GM12878 (cell line): ENCODE data around the gene APBB1IP. TPM values are rescaled to one million over a fixed set of nuclear protein-coding genes. Genes with fewer than 3 reads are reported as not detected.

Source experiments
- ATAC-seq: fragments of 200-7000 bp; cut with Tn5 transposase; 3 replicates; pipeline ENCODE4 v1.9.1; 2020; ENCODE audit warnings: mild to moderate bottlenecking, moderate library complexity
- BruUV-seq: library from RNA; stranded (reverse); fragments of 400-500 nt; replicated peaks from 2 replicates; lab custom pipeline; 2021; lab: Mats Ljungman, UMichigan
- CTCF ChIA-PET: fragments of 300-600 bp; sonication (Branson Sonifier 250); formaldehyde crosslinking; extraction: SDS; loops from one replicate; lab custom pipeline; 2021; ENCODE audit warnings: inconsistent platforms; lab: Yijun Ruan, JAX
- POLR2A ChIA-PET: fragments of 350-600 bp; formaldehyde crosslinking; extraction: SDS; loops from one replicate; lab custom pipeline; 2021; ENCODE audit warnings: inconsistent platforms; lab: Charles Lee
- RAD21 ChIA-PET: fragments of 300-600 bp; sonication (Branson Sonifier 250); formaldehyde crosslinking; loops from one replicate; lab custom pipeline; 2023; ENCODE audit warnings: antibody characterized with exemption; ENCODE audit not compliant: unreplicated experiment; lab: Charles Lee
- SMC1A ChIA-PET: fragments of 300-600 bp; sonication (Branson Sonifier 250); formaldehyde crosslinking; loops from one replicate; lab custom pipeline; 2023; ENCODE audit not compliant: unreplicated experiment, uncharacterized antibody; lab: Charles Lee
- DNase-seq: peaks from one replicate; pipeline ENCODE4 v3.0.0-alpha.2; 2011; ENCODE audit warnings: low read depth, low spot score
- FAIRE-seq: peaks from 3 replicates; lab custom pipeline; 2011; peaks lifted over from hg19 to GRCh38; lab: Jason Lieb, UNC
- H2AFZ ChIP-seq: 2 replicates; pipeline ENCODE4 v1.6.0; 2011; ENCODE audit warnings: low read depth, low read length, control low read depth; ENCODE audit not compliant: control insufficient read depth
- H3K27ac ChIP-seq: 2 replicates; pipeline ENCODE4 v1.5.1; 2011; ENCODE audit warnings: control low read depth; ENCODE audit not compliant: control insufficient read depth, insufficient read depth
- H3K27me3 ChIP-seq, 2 experiments: replicated peaks in 1 of 2; 2 replicates each; pipeline versions ENCODE4 v1.6.0 to v1.6.1; 2011; ENCODE audit warnings: low read length in 1 of 2; ENCODE audit not compliant: control insufficient read depth in 2 of 2, insufficient read depth in 2 of 2
- H3K36me3 ChIP-seq, 2 experiments: 2 replicates each; pipeline ENCODE4 v1.5.1; 2011; ENCODE audit warnings: low read length in 1 of 2; ENCODE audit not compliant: control insufficient read depth in 2 of 2, insufficient read depth in 2 of 2
- H3K4me1 ChIP-seq: 2 replicates; pipeline ENCODE4 v1.6.1; 2011; ENCODE audit warnings: mild to moderate bottlenecking, low read length, moderate library complexity, mixed read lengths; ENCODE audit not compliant: control insufficient read depth, insufficient read depth
- H3K4me2 ChIP-seq: 2 replicates; pipeline ENCODE4 v1.6.0; 2011; ENCODE audit warnings: control low read depth; ENCODE audit not compliant: control insufficient read depth, insufficient read depth
- H3K4me3 ChIP-seq: fragments of 200-600 bp; sonication (generic); 2 replicates; pipeline ENCODE4 v1.5.1; 2016
- H3K79me2 ChIP-seq: 2 replicates; pipeline ENCODE4 v1.6.0; 2011; ENCODE audit warnings: low read length; ENCODE audit not compliant: control insufficient read depth, insufficient read depth
- H3K9ac ChIP-seq: 2 replicates; pipeline ENCODE4 v1.8.0; 2011; ENCODE audit warnings: low read length, control low read depth, mixed read lengths; ENCODE audit not compliant: control insufficient read depth, insufficient read depth
- H3K9me3 ChIP-seq: replicated peaks from 3 replicates; pipeline ENCODE4 v1.5.1; 2011; ENCODE audit warnings: mild to moderate bottlenecking, low read length; ENCODE audit not compliant: control insufficient read depth, insufficient read depth
- H4K20me1 ChIP-seq: 2 replicates; pipeline ENCODE4 v1.6.0; 2011; ENCODE audit not compliant: control insufficient read depth, insufficient read depth
- BHLHE40 ChIP-seq, 2 experiments: fragments of 450-650 bp in 1 of 2; IDR thresholded peaks; 2 replicates each; pipeline ENCODE4 v1.6.1; 2011 to 2017; ENCODE audit warnings: low read depth in 2 of 2, borderline replicate concordance in 1 of 2, improper control_type of control experiment in 1 of 2, low read length in 1 of 2, mild to moderate bottlenecking in 1 of 2
- BRCA1 ChIP-seq: IDR thresholded peaks from 2 replicates; pipeline ENCODE4 v1.6.1; 2011; ENCODE audit warnings: low read depth, low read length, improper control_type of control experiment
- CHD1 ChIP-seq: IDR thresholded peaks from 2 replicates; pipeline ENCODE4 v1.6.1; 2012; ENCODE audit warnings: low read depth, low read length, improper control_type of control experiment
- MEF2A ChIP-seq: IDR thresholded peaks from 2 replicates; pipeline ENCODE4 v1.6.1; 2011; ENCODE audit warnings: low read depth, mild to moderate bottlenecking, low read length, moderate library complexity; ENCODE audit not compliant: insufficient read depth
- MEF2B ChIP-seq: fragments of 450-650 bp; IDR thresholded peaks from 2 replicates; pipeline ENCODE4 v1.6.1; 2018; ENCODE audit warnings: mild to moderate bottlenecking, moderate library complexity; ENCODE audit not compliant: partially characterized antibody, poor library complexity, severe bottlenecking
- MTA2 ChIP-seq: fragments of 450-650 bp; IDR thresholded peaks from 2 replicates; pipeline ENCODE4 v1.6.1; 2016; ENCODE audit warnings: low read depth, mild to moderate bottlenecking, moderate library complexity
- MXI1 ChIP-seq: fragments of 150-350 bp; IDR thresholded peaks from 2 replicates; pipeline ENCODE4 v1.6.1; 2011; ENCODE audit warnings: low read depth, mild to moderate bottlenecking, inconsistent platforms, low read length, improper control_type of control experiment
- NFYA ChIP-seq: IDR thresholded peaks from 2 replicates; pipeline ENCODE4 v1.6.1; 2011; ENCODE audit warnings: low read depth, mild to moderate bottlenecking, low read length, improper control_type of control experiment, borderline replicate concordance
- POLR2AphosphoS5 ChIP-seq: IDR thresholded peaks from 2 replicates; pipeline ENCODE4 v1.6.1; 2011; ENCODE audit warnings: mild to moderate bottlenecking, low read length, inconsistent platforms
- RB1 ChIP-seq: fragments of 450-650 bp; formaldehyde crosslinking; IDR thresholded peaks from 2 replicates; pipeline ENCODE4 v1.6.1; 2017; ENCODE audit warnings: mild to moderate bottlenecking, borderline replicate concordance
- RUNX3 ChIP-seq: IDR thresholded peaks from 2 replicates; pipeline ENCODE4 v1.6.1; 2012; ENCODE audit warnings: low read length, inconsistent platforms
- SIX5 ChIP-seq: IDR thresholded peaks from 2 replicates; pipeline ENCODE4 v1.6.1; 2011; ENCODE audit warnings: mild to moderate bottlenecking, low read depth, low read length, moderate library complexity; ENCODE audit not compliant: severe bottlenecking
- SREBF2 ChIP-seq: IDR thresholded peaks from 2 replicates; pipeline ENCODE4 v1.6.1; 2012; ENCODE audit warnings: mild to moderate bottlenecking, low read length
- ZSCAN29 ChIP-seq: fragments of 450-650 bp; IDR thresholded peaks from 2 replicates; pipeline ENCODE4 v1.6.1; 2017; ENCODE audit warnings: mild to moderate bottlenecking, moderate library complexity
- ZZZ3 ChIP-seq: IDR thresholded peaks from 2 replicates; pipeline ENCODE4 v1.6.1; 2011; ENCODE audit warnings: low read depth; ENCODE audit not compliant: control insufficient read depth, insufficient read length
- WGBS: methylation state at CpG from one replicate; pipeline ENCODE4 v1.1.6; 2016; ENCODE audit warnings: low lambda C conversion rate; ENCODE audit not compliant: insufficient replicate concordance, insufficient coverage; ENCODE audit errors: missing lambda C conversion rate; 5-methylcytosine and 5-hydroxymethylcytosine counted together
- in situ Hi-C: fragments of 300-500 bp; cut with MboI; formaldehyde crosslinking; loops from 9 replicates; pipeline ENCODE4 v1.14.3; 2018; ENCODE audit warnings: mixed read lengths
- intact Hi-C: fragments of 100-400 bp; cut with micrococcal nuclease; formaldehyde crosslinking; loops from one replicate; pipeline ENCODE4 v1.14.2; 2022; ENCODE audit not compliant: unreplicated experiment
- polyA plus RNA-seq, 11 experiments: library from polyadenylated mRNA; depleted of rRNA in 4 of 11; unstranded in 6 of 11; stranded (reverse) in 5 of 11; fragments of >200 nt; fragmentation: Nextera tagmentation in 4 of 11; fragmentation: Illumina TruSeq in 1 of 11; extraction: Ambion mirVana in 4 of 11; extraction: Trizol in 1 of 11; gene quantifications; 1 replicate in 1 of 11; 2 replicates in 10 of 11; pipeline versions ENCODE4 v1.2.1 to v1.2.3, GENCODE V29; 2011 to 2016; ENCODE audit warnings: inconsistent platforms in 2 of 11, missing spikeins in 2 of 11, low read depth in 1 of 11
- total RNA-seq, 4 experiments: library from RNA; depleted of rRNA in 3 of 4; stranded (reverse); fragments of >200 nt in 3 of 4; fragmentation: Illumina TruSeq in 1 of 4; extraction: Trizol in 1 of 4; gene quantifications; 2 replicates each; pipeline versions ENCODE4 v1.2.1 to v1.2.3, GENCODE V29; 2013 to 2021
- TF ChIP-seq, protein P1 (sequence below): IDR thresholded peaks from 2 replicates; pipeline ENCODE4 v1.6.1; 2012; ENCODE audit warnings: low read depth, low read length, improper control_type of control experiment
- TF ChIP-seq, protein P2 (sequence below): IDR thresholded peaks from 2 replicates; pipeline ENCODE4 v1.6.1; 2011; ENCODE audit warnings: borderline replicate concordance, low read depth, mild to moderate bottlenecking, moderate library complexity, mixed read lengths, low read length; ENCODE audit not compliant: insufficient read depth; ENCODE audit errors: extremely low read length
- TF ChIP-seq, protein P3 (sequence below): fragments of 450-650 bp; IDR thresholded peaks from 2 replicates; pipeline ENCODE4 v1.6.1; 2017; ENCODE audit warnings: mild to moderate bottlenecking

Gene APBB1IP
- total and polyA plus RNA-seq, 10 of the 15 experiments (the other 5 are each of a cell fraction or from before 2014, with no cell fraction given), result 7.3 to 67.4 (median 19.9) TPM

DNA sequence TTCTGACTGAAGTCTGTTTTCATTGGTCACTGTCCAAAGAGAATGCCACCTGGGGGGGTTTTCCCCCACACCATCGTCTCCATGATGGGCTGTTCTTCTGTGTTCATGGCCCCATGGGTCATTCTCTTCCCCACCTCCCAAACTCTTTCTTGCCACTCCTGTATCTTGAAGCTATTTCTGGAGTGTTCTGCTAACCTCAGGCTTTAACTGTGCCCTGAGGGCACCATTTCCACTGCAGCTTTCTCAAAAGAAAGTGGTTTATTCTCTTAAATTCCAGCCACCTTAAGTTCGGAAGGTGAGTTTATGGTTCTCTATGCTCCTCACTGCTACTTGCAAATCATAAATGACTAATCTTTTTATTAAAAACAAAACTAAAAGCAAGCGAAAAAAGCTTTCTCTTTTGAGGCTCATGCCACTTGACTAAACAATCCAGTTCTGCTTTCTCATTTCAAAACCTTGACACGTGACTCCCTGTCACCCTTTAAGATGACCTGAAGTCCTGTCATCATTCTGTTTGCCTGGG, 7.4 kb upstream of the APBB1IP start:
- Histone ChIP-seq H3K27ac (peak overlapping the region; percentile 94), H3K27me3 (no peaks in the 10 kb centered on the region), H3K9ac (peak overlapping the region; percentile 63), H3K9me3 (no peaks in the 10 kb centered on the region; the same call in 1 of the 3 replicates), H3K4me2 (peak overlapping the region; percentile 84), H4K20me1 (no peaks in the 10 kb centered on the region), H3K36me3 (no peaks in the 10 kb centered on the region), H3K4me3 (peak overlapping the region; percentile 44), H2AFZ (peak overlapping the region; percentile 74), H3K79me2 (no peaks in the 10 kb centered on the region), H3K4me1 (peaks cover 19% of the 10 kb centered on the region)
- FAIRE-seq (peak; percentile 59), ATAC-seq (peak; percentile 92), DNase-seq (peak; percentile 91)
- ChIA-PET SMC1A (interaction anchor here (0.7 to 3.5 kb wide), 17 partner anchors 9 to 120 kb away, joined by 3 to 33 read pairs (median 4); no protein-coding TSS in a partner anchor), RAD21 (interaction anchor here (1.0 to 2.7 kb wide), 12 partner anchors 8 to 96 kb away, joined by 3 to 17 read pairs (median 4); no protein-coding TSS in a partner anchor), CTCF (interaction anchor here (0.8 to 2.5 kb wide), 9 partner anchors 11 to 126 kb away, joined by 3 to 13 read pairs (median 4); no protein-coding TSS in a partner anchor), POLR2A (interaction anchor here (0.5 to 2.1 kb wide), 7 partner anchors 10 to 57 kb away, joined by 3 to 9 read pairs (median 4); no protein-coding TSS in a partner anchor)
- no TSS peak for BruUV-seq
- in situ Hi-C loops (loop anchor here (25.0 kb wide), 1 partner anchor 1518 kb away; no protein-coding TSS in a partner anchor), intact Hi-C loops (no loop called here)
- 1% methylated on average over 4 of the region's 4 CpGs for WGBS
- TF ChIP-seq BHLHE40 (IDR thresholded peaks at IDR 0.05; ENCODE audit: borderline replicate concordance in 1 of 2, low read depth in 2 of 2, low read length in 1 of 2) (peak; percentile 93 to 96), MEF2B (peak; percentile 68), MTA2 (no peak; the same call in 1 of the 2 replicates), ZZZ3 (no peak), NFYA (no peak), RB1 (no peak), ZSCAN29 (no peak), RUNX3 (peak; percentile 38; the same call in 1 of the 2 replicates), MEF2A (peak; percentile 54; the same call in 1 of the 2 replicates), BRCA1 (no peak), SREBF2 (no peak), POLR2AphosphoS5 (peak; percentile 38; the same call in 1 of the 2 replicates), MXI1 (peak; percentile 64; the same call in 1 of the 2 replicates), SIX5 (no peak), CHD1 (no peak)
- TF ChIP-seq, protein P1, sequence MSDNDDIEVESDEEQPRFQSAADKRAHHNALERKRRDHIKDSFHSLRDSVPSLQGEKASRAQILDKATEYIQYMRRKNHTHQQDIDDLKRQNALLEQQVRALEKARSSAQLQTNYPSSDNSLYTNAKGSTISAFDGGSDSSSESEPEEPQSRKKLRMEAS, result no peak; the same call in 1 of the 2 replicates
- TF ChIP-seq, protein P2, sequence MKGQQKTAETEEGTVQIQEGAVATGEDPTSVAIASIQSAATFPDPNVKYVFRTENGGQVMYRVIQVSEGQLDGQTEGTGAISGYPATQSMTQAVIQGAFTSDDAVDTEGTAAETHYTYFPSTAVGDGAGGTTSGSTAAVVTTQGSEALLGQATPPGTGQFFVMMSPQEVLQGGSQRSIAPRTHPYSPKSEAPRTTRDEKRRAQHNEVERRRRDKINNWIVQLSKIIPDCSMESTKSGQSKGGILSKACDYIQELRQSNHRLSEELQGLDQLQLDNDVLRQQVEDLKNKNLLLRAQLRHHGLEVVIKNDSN, result peak; percentile 59
- TF ChIP-seq, protein P3, sequence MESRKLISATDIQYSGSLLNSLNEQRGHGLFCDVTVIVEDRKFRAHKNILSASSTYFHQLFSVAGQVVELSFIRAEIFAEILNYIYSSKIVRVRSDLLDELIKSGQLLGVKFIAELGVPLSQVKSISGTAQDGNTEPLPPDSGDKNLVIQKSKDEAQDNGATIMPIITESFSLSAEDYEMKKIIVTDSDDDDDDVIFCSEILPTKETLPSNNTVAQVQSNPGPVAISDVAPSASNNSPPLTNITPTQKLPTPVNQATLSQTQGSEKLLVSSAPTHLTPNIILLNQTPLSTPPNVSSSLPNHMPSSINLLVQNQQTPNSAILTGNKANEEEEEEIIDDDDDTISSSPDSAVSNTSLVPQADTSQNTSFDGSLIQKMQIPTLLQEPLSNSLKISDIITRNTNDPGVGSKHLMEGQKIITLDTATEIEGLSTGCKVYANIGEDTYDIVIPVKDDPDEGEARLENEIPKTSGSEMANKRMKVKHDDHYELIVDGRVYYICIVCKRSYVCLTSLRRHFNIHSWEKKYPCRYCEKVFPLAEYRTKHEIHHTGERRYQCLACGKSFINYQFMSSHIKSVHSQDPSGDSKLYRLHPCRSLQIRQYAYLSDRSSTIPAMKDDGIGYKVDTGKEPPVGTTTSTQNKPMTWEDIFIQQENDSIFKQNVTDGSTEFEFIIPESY, result no peak
